ENCODE data around the gene GABRB3.

Gene GABRB3

GRCh38 chr15:26739791-26740190 lies 33.1 kb downstream of the GABRB3 start:
- ATAC-seq (ENCODE audit: low read depth) (no peak), DNase-seq (ENCODE audit: low spot score) (no peak)
- no peak overlapping the region for H3K4me3 ChIP-seq (ENCODE audit: severe bottlenecking)
- H3K36me3 ChIP-seq (ENCODE audit: low read depth), result no peaks in the 10 kb centered on the region
- H3K27me3 ChIP-seq (ENCODE audit: insufficient read depth, poor library complexity, severe bottlenecking), result peaks cover 5% of the 10 kb centered on the region
- no peak overlapping the region for H3K27ac ChIP-seq (ENCODE audit: poor library complexity, severe bottlenecking)
- no peaks in the 10 kb centered on the region for H3K9me3 ChIP-seq (ENCODE audit: severe bottlenecking)
- no peaks in the 10 kb centered on the region for H3K4me1 ChIP-seq (ENCODE audit: insufficient read depth, poor library complexity, severe bottlenecking)
- TF ChIP-seq, protein P1, sequence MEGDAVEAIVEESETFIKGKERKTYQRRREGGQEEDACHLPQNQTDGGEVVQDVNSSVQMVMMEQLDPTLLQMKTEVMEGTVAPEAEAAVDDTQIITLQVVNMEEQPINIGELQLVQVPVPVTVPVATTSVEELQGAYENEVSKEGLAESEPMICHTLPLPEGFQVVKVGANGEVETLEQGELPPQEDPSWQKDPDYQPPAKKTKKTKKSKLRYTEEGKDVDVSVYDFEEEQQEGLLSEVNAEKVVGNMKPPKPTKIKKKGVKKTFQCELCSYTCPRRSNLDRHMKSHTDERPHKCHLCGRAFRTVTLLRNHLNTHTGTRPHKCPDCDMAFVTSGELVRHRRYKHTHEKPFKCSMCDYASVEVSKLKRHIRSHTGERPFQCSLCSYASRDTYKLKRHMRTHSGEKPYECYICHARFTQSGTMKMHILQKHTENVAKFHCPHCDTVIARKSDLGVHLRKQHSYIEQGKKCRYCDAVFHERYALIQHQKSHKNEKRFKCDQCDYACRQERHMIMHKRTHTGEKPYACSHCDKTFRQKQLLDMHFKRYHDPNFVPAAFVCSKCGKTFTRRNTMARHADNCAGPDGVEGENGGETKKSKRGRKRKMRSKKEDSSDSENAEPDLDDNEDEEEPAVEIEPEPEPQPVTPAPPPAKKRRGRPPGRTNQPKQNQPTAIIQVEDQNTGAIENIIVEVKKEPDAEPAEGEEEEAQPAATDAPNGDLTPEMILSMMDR (IDR thresholded peaks at IDR 0.05; ENCODE audit: poor library complexity, severe bottlenecking), result no peak

DNA sequence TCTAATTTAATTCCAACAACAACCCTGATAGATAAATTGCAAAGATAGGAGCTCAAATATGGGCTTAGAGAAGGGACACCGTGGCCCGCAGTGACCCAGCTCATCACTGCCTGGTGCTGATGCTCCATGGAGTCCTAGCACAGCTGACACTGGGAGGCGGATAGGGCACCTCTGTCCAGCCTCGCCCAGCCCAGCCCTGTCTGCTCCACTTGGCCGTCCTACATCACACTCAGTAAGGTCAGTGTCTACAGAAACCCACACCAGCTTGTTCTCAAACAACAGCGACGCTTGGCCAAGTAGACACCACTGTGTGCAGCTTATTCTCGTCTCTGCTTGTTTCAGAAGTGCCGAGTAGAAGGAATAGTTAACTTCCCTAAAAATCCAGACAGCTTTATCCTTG lies 33.9 kb downstream of the GABRB3 start:
- no peak for ATAC-seq (ENCODE audit: low read depth)
- no peak overlapping the region for H3K27ac ChIP-seq (ENCODE audit: poor library complexity, severe bottlenecking)
- no peaks in the 10 kb centered on the region for H3K4me1 ChIP-seq (ENCODE audit: insufficient read depth, poor library complexity, severe bottlenecking)

DNA sequence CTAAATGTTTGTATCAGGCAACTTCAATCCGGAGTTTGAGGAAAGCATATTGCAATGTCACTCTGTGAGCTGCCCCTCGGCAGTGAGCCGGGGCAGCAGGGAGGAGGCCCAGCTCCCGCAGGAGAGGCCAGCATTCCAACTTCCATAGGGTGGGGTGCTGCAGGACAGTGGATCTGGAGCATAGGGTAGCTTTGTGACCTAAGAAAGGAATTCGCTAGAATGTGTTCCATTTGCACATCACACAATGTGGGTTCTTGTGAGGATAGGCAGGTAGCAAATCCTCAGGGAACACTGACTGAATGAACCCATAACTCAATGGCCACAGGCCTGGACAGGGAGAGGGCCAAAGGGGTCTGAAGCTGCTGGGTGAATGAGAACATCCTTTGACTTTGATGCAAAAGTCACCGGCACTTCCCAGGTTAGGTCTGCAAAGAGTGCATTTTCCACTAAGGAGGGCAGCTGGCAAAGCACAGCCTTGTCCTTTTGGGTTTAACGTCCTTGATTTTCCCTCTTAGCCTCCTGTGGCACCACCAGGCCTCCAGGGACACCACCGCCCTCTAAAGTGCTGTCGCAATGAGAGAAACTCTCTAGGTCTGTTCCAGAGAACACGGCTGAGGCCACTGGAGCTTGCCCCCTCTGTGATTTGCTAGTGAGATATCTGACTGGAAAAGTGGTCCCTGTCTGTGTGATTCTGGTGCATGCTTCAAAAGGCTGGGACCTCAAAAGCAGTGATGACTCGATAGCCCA lies 36.2 kb downstream of the GABRB3 start:
- Histone ChIP-seq H3K27me3 (ENCODE audit: insufficient read depth, poor library complexity, severe bottlenecking) (no peaks in the 10 kb centered on the region), H3K36me3 (ENCODE audit: low read depth) (no peaks in the 10 kb centered on the region), H3K4me3 (ENCODE audit: severe bottlenecking) (no peak overlapping the region), H3K9me3 (ENCODE audit: severe bottlenecking) (peaks cover 7% of the 10 kb centered on the region), H3K4me1 (ENCODE audit: insufficient read depth, poor library complexity, severe bottlenecking) (no peaks in the 10 kb centered on the region), H3K27ac (ENCODE audit: poor library complexity, severe bottlenecking) (no peak overlapping the region)
- no peak for ATAC-seq (ENCODE audit: low read depth)
- TF ChIP-seq, protein P1 (IDR thresholded peaks at IDR 0.05; ENCODE audit: poor library complexity, severe bottlenecking), result no peak
- no peak for DNase-seq (ENCODE audit: low spot score)

More for the DNA sequence above, 33.9 kb downstream of the GABRB3 start:
- no peak for DNase-seq (ENCODE audit: low spot score)
- H3K9me3 ChIP-seq (ENCODE audit: severe bottlenecking), result no peaks in the 10 kb centered on the region
- TF ChIP-seq, protein P1 (IDR thresholded peaks at IDR 0.05; ENCODE audit: poor library complexity, severe bottlenecking), result no peak
- H3K4me3 ChIP-seq (ENCODE audit: severe bottlenecking), result no peak overlapping the region
- H3K27me3 ChIP-seq (ENCODE audit: insufficient read depth, poor library complexity, severe bottlenecking), result peaks cover 5% of the 10 kb centered on the region
- no peaks in the 10 kb centered on the region for H3K36me3 ChIP-seq (ENCODE audit: low read depth)

DNA sequence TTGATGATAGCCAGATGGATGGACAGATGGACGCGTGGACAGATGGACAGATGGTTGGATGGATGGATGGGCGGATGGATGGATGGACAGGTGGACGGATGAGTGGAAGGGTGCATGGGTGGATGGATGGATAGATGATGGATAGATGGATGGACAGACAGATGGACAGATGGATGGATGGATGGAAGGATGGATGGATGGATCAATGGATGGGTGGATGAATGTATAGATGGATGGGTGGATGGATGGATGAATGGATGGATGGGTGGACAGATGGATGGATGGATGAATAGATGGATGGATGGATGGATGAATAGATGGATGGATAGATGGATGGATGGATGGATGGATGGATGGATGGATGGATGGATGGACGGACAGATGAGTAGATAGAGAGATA lies 40.9 kb downstream of the GABRB3 start:
- Histone ChIP-seq H3K27me3 (ENCODE audit: insufficient read depth, poor library complexity, severe bottlenecking) (no peaks in the 10 kb centered on the region), H3K27ac (ENCODE audit: poor library complexity, severe bottlenecking) (no peak overlapping the region), H3K4me3 (ENCODE audit: severe bottlenecking) (no peak overlapping the region), H3K4me1 (ENCODE audit: insufficient read depth, poor library complexity, severe bottlenecking) (no peaks in the 10 kb centered on the region), H3K36me3 (ENCODE audit: low read depth) (no peaks in the 10 kb centered on the region), H3K9me3 (ENCODE audit: severe bottlenecking) (peaks cover 7% of the 10 kb centered on the region)
- TF ChIP-seq, protein P1 (IDR thresholded peaks at IDR 0.05; ENCODE audit: poor library complexity, severe bottlenecking), result no peak
- ATAC-seq (ENCODE audit: low read depth) (no peak), DNase-seq (ENCODE audit: low spot score) (no peak)

DNA sequence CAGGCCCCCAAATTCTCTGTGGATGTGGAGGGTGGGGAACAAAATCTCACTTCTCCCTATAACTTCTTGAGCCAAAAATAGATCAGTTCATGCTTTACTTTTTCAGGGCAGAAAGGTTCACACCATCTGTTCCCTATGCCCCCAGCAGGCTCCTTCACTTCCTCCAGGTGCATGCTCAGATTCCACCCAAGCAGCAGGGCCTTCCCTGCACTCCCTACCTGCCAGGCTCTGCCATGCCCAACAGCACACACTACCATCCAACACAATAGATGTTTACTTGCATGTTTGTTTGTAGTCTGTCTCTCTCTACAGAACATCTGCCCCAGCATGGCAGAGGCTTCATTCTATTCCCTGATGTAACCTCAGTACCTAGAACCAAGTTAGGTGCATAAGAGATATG lies 43.3 kb downstream of the GABRB3 start:
- Histone ChIP-seq H3K4me1 (ENCODE audit: insufficient read depth, poor library complexity, severe bottlenecking) (no peaks in the 10 kb centered on the region), H3K4me3 (ENCODE audit: severe bottlenecking) (no peak overlapping the region), H3K27me3 (ENCODE audit: insufficient read depth, poor library complexity, severe bottlenecking) (no peaks in the 10 kb centered on the region), H3K36me3 (ENCODE audit: low read depth) (no peaks in the 10 kb centered on the region), H3K9me3 (ENCODE audit: severe bottlenecking) (peaks cover 7% of the 10 kb centered on the region), H3K27ac (ENCODE audit: poor library complexity, severe bottlenecking) (no peak overlapping the region)
- DNase-seq (ENCODE audit: low spot score) (no peak), ATAC-seq (ENCODE audit: low read depth) (no peak)
- TF ChIP-seq, protein P1 (IDR thresholded peaks at IDR 0.05; ENCODE audit: poor library complexity, severe bottlenecking), result no peak

Data from RWPE2 (cell line).